Measurements from ENCODE around the gene RNF213. TPM values are rescaled to one million over a fixed set of nuclear protein-coding genes. Genes with fewer than 3 reads are reported as not detected.

Gene RNF213
- total RNA-seq, 2 experiments from 2014 or later = 597 to 1,208 TPM

DNA sequence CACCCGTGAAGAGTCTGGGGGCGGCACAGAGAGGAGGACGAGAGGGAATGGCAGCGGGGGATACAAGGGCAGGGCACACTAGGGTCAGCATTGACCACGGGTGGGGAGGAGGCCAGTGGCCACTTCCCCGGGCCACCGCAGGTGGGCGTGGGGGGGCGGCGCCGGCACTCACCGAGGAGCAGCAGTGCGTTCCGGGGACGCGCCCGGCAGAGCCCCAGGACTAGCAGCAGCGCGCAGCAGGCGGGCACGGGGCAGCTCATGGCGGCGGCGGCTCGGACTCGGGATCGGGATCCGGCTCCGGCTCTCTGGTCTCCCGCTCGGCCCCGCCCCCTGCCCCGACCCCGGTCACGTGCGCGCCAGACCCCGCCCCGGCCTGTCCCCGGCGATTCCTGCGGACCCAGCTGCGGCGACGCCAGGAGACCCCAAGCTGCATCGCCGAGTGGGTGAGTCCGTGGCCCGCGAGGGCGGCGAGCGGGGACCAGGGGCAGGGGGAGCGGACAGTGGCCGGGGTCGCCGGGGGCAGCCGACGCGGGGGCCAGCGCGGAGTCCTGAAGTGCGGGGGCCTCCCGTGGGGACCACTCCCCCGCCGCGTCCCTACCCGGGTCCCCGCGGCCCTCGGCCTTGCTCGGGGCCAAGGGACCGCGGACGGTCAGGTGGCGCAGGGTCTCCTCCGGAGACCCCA is 40.5 kb upstream of the RNF213 start, which contains the start of the genes SGSH and SLC26A11:
Gene SGSH, minus strand, starts transcription at position 280 of the 682 bp plus-strand sequence. Its CDS starts 20 bp downstream, at position 260.
Gene SLC26A11, plus strand, starts transcription at position 374 of the 682 bp plus-strand sequence. CDS start 1,134 bp downstream, outside the sequence.
- Mint-ChIP-seq H3K27ac (peak within 1 kb of the TSS; percentile 88), H3K27me3 (peaks cover 4% of the 10 kb centered on the region), H3K4me3 (peak within 1 kb of the TSS; percentile 83), H3K9me3 (ENCODE audit: low read depth) (no peaks in the 10 kb centered on the region), H3K4me1 (peaks cover 19% of the 10 kb centered on the region), H3K36me3 (peaks cover 8% of the 10 kb centered on the region)
- DNase-seq = peak; percentile 70
- CTCF ChIA-PET = interaction anchor here (3.3 kb wide), 1 partner anchor 24 kb away, joined by 14 read pairs; no protein-coding TSS in a partner anchor
- ATAC-seq = peak; percentile 54

DNA sequence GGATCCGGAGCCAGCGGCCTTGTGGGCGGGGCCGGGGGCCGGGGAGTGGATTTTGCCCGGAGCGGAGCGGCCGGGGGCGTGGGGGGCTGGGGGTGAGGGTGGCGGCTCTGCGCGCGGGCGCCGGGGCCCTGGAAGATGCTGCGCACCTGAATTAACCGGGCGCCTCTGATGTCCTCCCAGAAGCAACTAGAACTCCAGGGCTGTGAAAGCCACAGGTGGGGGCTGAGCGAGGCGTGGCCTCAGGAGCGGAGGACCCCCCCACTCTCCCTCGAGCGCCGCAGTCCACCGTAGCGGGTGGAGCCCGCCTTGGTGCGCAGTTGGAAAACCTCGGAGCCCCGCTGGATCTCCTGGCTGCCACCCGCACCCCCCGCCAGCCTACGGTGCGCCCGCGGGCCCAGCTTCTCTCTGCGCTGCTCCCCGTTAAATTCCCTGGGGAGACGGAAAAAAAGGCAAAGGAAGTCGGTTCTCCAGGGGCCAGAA is 39.9 kb upstream of the RNF213 start:
- CTCF ChIA-PET = interaction anchor here (3.3 kb wide), 1 partner anchor 24 kb away, joined by 14 read pairs; no protein-coding TSS in a partner anchor
- H3K4me1 Mint-ChIP-seq = peaks cover 19% of the 10 kb centered on the region
- H3K9me3 Mint-ChIP-seq (ENCODE audit: low read depth) = no peaks in the 10 kb centered on the region
- H3K27ac Mint-ChIP-seq = no peak overlapping the region
- H3K27me3 Mint-ChIP-seq = peaks cover 4% of the 10 kb centered on the region
- H3K36me3 Mint-ChIP-seq = peaks cover 7% of the 10 kb centered on the region
- ATAC-seq = no peak
- DNase-seq = no peak
- peak overlapping the region; percentile 56 for H3K4me3 Mint-ChIP-seq

DNA sequence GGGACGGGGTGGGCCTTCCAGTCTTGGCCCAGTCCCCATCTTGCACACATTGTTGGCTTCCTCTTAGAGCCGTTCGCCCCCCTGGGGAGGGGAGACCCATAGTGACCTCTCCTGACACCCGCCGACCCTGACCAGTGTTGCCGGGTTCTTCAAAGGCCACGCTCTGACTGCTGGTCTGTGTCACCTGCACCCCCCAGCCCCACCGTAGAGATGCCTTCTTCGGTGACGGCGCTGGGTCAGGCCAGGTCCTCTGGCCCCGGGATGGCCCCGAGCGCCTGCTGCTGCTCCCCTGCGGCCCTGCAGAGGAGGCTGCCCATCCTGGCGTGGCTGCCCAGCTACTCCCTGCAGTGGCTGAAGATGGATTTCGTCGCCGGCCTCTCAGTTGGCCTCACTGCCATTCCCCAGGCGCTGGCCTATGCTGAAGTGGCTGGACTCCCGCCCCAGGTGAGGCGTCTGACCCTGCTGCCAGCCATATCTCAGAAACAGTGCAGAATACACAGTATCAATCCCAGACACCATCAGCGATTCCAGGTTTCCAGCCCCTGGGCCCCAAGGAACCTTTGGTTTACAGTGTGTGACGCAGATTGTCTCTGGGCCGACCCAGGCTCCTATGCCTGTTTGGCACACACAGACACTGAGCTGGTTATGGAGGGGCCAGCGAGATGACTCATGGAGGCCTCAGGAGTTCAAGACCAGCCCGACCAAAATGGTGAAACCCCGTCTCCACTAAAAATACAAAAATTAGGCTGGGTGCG is 39.1 kb upstream of the RNF213 start:
- CTCF ChIA-PET = no interaction called here
- Mint-ChIP-seq H3K4me3 (peak overlapping the region; percentile 56), H3K27me3 (peaks cover 4% of the 10 kb centered on the region), H3K4me1 (peaks cover 19% of the 10 kb centered on the region), H3K36me3 (peaks cover 6% of the 10 kb centered on the region), H3K27ac (no peak overlapping the region), H3K9me3 (ENCODE audit: low read depth) (no peaks in the 10 kb centered on the region)
- DNase-seq (no peak), ATAC-seq (no peak)

GRCh38 chr17:80222376-80223141 is 38.1 kb upstream of the RNF213 start:
- ATAC-seq (no peak), DNase-seq (no peak)
- Mint-ChIP-seq H3K4me1 (peaks cover 18% of the 10 kb centered on the region), H3K9me3 (ENCODE audit: low read depth) (no peaks in the 10 kb centered on the region), H3K27me3 (peaks cover 4% of the 10 kb centered on the region), H3K4me3 (no peak overlapping the region), H3K27ac (peak overlapping the region; percentile 29), H3K36me3 (peaks cover under 1% of the 10 kb centered on the region)
- CTCF ChIA-PET = no interaction called here

GRCh38 chr17:80223142-80223815 is 37.4 kb upstream of the RNF213 start:
- Mint-ChIP-seq H3K4me3 (no peak overlapping the region), H3K9me3 (ENCODE audit: low read depth) (no peaks in the 10 kb centered on the region), H3K27ac (no peak overlapping the region), H3K27me3 (peaks cover 4% of the 10 kb centered on the region), H3K36me3 (no peaks in the 10 kb centered on the region), H3K4me1 (peaks cover 15% of the 10 kb centered on the region)
- CTCF ChIA-PET = no interaction called here
- ATAC-seq (no peak), DNase-seq (no peak)

DNA sequence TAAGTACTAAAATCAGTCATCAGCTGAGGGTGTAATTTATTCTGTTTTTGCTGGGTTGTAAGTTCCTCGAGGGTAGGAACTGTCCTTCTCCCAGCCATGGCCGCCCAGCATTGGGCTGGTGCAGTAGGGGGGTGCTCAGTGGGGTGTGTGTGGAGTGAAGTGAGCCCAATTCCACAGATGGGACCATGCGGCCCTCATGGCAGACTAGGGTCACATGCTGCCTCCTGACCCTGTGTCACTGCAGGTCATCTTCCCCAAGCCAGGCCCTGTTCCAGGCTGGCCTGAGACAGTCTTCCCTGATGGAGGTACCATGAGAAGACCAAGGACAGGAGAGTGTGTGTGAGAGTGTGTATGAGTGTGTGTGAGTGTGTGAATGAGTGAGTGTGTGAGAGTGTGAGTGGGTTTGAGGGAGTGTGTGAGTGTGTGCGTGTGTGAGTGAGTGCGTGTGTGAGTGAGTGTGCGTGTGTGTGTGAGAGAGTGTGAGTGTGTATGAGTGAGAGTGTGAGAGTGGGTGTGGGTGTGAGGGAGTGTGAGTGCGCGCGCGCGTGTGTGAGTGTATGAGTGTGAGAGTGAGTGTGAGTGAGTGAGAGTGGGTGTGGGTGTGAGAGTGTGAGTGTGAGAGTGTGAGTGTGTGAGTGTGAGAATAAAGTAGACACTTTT is 36.7 kb upstream of the RNF213 start:
- Mint-ChIP-seq H3K4me1 (peaks cover 11% of the 10 kb centered on the region), H3K27ac (no peak overlapping the region), H3K9me3 (ENCODE audit: low read depth) (no peaks in the 10 kb centered on the region), H3K4me3 (no peak overlapping the region), H3K27me3 (peaks cover 4% of the 10 kb centered on the region), H3K36me3 (no peaks in the 10 kb centered on the region)
- CTCF ChIA-PET = no interaction called here
- ATAC-seq (no peak), DNase-seq (no peak)

- no peak overlapping the region for H3K4me3 Mint-ChIP-seq
- no peaks in the 10 kb centered on the region for H3K36me3 Mint-ChIP-seq
- peaks cover 4% of the 10 kb centered on the region for H3K4me1 Mint-ChIP-seq
- ATAC-seq (no peak), DNase-seq (no peak)
- CTCF ChIA-PET = no interaction called here
- peaks cover 4% of the 10 kb centered on the region for H3K27me3 Mint-ChIP-seq
- H3K27ac Mint-ChIP-seq = no peak overlapping the region
- H3K9me3 Mint-ChIP-seq (ENCODE audit: low read depth) = no peaks in the 10 kb centered on the region
These were observed 36.0 kb upstream of the RNF213 start for GRCh38 chr17:80224683-80225082.

- CTCF ChIA-PET = interaction anchor here (0.7 to 2.3 kb wide), 3 partner anchors 28 to 124 kb away, joined by 3 to 5 read pairs (median 3); partner anchors contain the start of gene GAA
- no peak overlapping the region for H3K4me3 Mint-ChIP-seq
- H3K4me1 Mint-ChIP-seq = peaks cover 2% of the 10 kb centered on the region
- H3K36me3 Mint-ChIP-seq = peaks cover 2% of the 10 kb centered on the region
- DNase-seq (no peak), ATAC-seq (no peak)
- H3K27me3 Mint-ChIP-seq = peaks cover 4% of the 10 kb centered on the region
- H3K9me3 Mint-ChIP-seq (ENCODE audit: low read depth) = no peaks in the 10 kb centered on the region
- no peak overlapping the region for H3K27ac Mint-ChIP-seq
These were observed 35.4 kb upstream of the RNF213 start for GRCh38 chr17:80225230-80225629.

GRCh38 chr17:80227156-80227555 is 33.5 kb upstream of the RNF213 start:
- no peaks in the 10 kb centered on the region for H3K27me3 Mint-ChIP-seq
- DNase-seq = no peak
- H3K9me3 Mint-ChIP-seq (ENCODE audit: low read depth) = peaks cover 5% of the 10 kb centered on the region
- H3K36me3 Mint-ChIP-seq = peaks cover 8% of the 10 kb centered on the region
- no peak overlapping the region for H3K4me3 Mint-ChIP-seq
- ATAC-seq = no peak
- CTCF ChIA-PET = interaction anchor here (2.3 kb wide), 1 partner anchor 26 kb away, joined by 5 read pairs; no protein-coding TSS in a partner anchor
- H3K27ac Mint-ChIP-seq = no peak overlapping the region
- H3K4me1 Mint-ChIP-seq = no peaks in the 10 kb centered on the region

DNA sequence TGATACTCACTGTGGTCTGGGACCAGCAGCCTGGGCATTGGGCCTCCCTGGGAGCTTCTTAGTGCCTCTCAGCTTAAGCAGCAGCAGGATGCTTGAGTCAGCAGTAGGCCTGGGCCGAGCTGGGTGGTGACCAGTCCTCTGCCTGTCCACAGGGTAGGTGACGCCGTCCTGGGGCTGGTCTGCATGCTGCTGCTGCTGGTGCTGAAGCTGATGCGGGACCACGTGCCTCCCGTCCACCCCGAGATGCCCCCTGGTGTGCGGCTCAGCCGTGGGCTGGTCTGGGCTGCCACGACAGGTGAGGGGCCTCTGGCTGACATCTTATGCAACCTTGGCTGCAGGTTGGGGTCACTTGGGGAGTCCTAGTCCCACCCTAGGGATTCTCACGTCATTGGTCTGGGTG is 33.0 kb upstream of the RNF213 start:
- no peak for ATAC-seq

GRCh38 chr17:80228477-80228876 is 32.2 kb upstream of the RNF213 start:
- Mint-ChIP-seq H3K27me3 (no peaks in the 10 kb centered on the region), H3K36me3 (peaks cover 16% of the 10 kb centered on the region), H3K27ac (no peak overlapping the region), H3K4me1 (no peaks in the 10 kb centered on the region), H3K4me3 (no peak overlapping the region), H3K9me3 (ENCODE audit: low read depth) (peaks cover 8% of the 10 kb centered on the region)
- CTCF ChIA-PET = interaction anchor here (1.4 kb wide), 1 partner anchor 127 kb away, joined by 4 read pairs; the partner anchor contains the start of gene GAA
- no peak for DNase-seq
- ATAC-seq = no peak

More for the DNA sequence above, 33.0 kb upstream of the RNF213 start:
- H3K36me3 Mint-ChIP-seq = peaks cover 12% of the 10 kb centered on the region
- H3K27me3 Mint-ChIP-seq = no peaks in the 10 kb centered on the region
- H3K4me1 Mint-ChIP-seq = no peaks in the 10 kb centered on the region
- no peak overlapping the region for H3K27ac Mint-ChIP-seq
- peaks cover 8% of the 10 kb centered on the region for H3K9me3 Mint-ChIP-seq (ENCODE audit: low read depth)
- CTCF ChIA-PET = interaction anchor here (2.3 kb wide), 1 partner anchor 26 kb away, joined by 5 read pairs; no protein-coding TSS in a partner anchor
- DNase-seq = no peak
- no peak overlapping the region for H3K4me3 Mint-ChIP-seq

DNA sequence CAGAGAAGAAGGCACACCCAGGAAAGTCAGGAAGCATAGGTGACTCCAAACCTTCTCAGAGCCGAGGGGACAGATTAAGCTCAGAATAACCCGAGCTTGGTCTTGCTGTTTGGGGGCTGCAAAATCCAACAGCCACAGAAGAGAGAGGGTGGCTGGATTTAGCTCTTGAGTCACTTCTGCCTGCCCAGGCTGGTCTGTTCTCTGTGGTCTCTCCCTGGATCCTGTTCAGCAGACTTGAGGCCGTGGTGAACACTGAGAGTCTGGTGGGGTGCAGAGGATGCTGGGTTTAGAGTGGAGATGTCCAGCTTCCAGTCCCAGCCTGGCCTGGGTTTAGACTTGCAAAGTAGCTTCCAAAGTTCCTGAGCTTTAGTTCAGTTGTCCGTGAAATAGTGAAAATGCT is 31.6 kb upstream of the RNF213 start:
- no peak for DNase-seq
- H3K27ac Mint-ChIP-seq = no peak overlapping the region

More for the DNA sequence above, 31.6 kb upstream of the RNF213 start:
- H3K4me1 Mint-ChIP-seq = no peaks in the 10 kb centered on the region
- peaks cover 19% of the 10 kb centered on the region for H3K36me3 Mint-ChIP-seq
- no peak overlapping the region for H3K4me3 Mint-ChIP-seq
- CTCF ChIA-PET = interaction anchor here (1.3 to 1.4 kb wide), 2 partner anchors 33 to 128 kb away, joined by 4 to 6 read pairs; partner anchors contain the start of gene GAA
- H3K27me3 Mint-ChIP-seq = no peaks in the 10 kb centered on the region
- ATAC-seq = no peak
- H3K9me3 Mint-ChIP-seq (ENCODE audit: low read depth) = peaks cover 8% of the 10 kb centered on the region
